ENCODE results near the gene RSU1.

Gene RSU1

GRCh38 chr10:16857419-16857818 is 40.2 kb upstream of the RSU1 start:
- 100% methylated on average over 1 of the region's 4 CpGs for WGBS
- Histone ChIP-seq H3K4me1 (ENCODE audit: control insufficient read depth, insufficient read depth, low read depth, low read length) (peaks cover 2% of the 10 kb centered on the region), H2AK5ac (ENCODE audit: low read length, severe bottlenecking) (no peak overlapping the region), H3K9ac (ENCODE audit: low read length) (no peak overlapping the region), H4K8ac (ENCODE audit: low read length) (no peak overlapping the region), H3K27me3 (ENCODE audit: control insufficient read depth in 1 of 2, insufficient read depth in 1 of 2, low read length in 2 of 2) (no peaks in the 10 kb centered on the region), H3K36me3 (ENCODE audit: control insufficient read depth in 1 of 2, insufficient read depth in 2 of 2, low read depth in 1 of 2, low read length in 2 of 2) (no peaks in the 10 kb centered on the region), H3K4me2 (ENCODE audit: low read length, poor library complexity, severe bottlenecking) (no peak overlapping the region), H3K9me3 (ENCODE audit: control insufficient read depth, low read length) (no peaks in the 10 kb centered on the region), H2AFZ (ENCODE audit: low read depth, low read length) (no peak overlapping the region), H2BK12ac (ENCODE audit: low read length in 2 of 2) (no peak overlapping the region), H3K27ac (ENCODE audit: low read length, poor library complexity, severe bottlenecking) (no peak overlapping the region), H3K4ac (ENCODE audit: low read depth in 1 of 2, low read length in 2 of 2) (no peak overlapping the region), H3K4me3 (ENCODE audit: insufficient read depth in 1 of 2, low read depth in 1 of 2, low read length in 2 of 2) (no peak overlapping the region), H2BK15ac (ENCODE audit: low read depth, poor library complexity, severe bottlenecking) (no peak overlapping the region), H4K91ac (ENCODE audit: low read length) (no peak overlapping the region), H3K23ac (ENCODE audit: low read length in 2 of 2) (no peak overlapping the region), H3K18ac (ENCODE audit: low read depth in 1 of 2, low read length in 2 of 2) (no peak overlapping the region), H3K79me1 (replicated peaks; ENCODE audit: low read length, poor library complexity, severe bottlenecking) (no peaks in the 10 kb centered on the region), H3K14ac (ENCODE audit: low read length in 2 of 2) (no peak overlapping the region), H2BK5ac (ENCODE audit: low read depth, low read length, poor library complexity, severe bottlenecking) (no peak overlapping the region), H2BK120ac (ENCODE audit: low read depth, low read length) (no peak overlapping the region)
- no peak for DNase-seq

GRCh38 chr10:16856567-16856966 is 39.3 kb upstream of the RSU1 start:
- Histone ChIP-seq H3K4me1 (ENCODE audit: control insufficient read depth, insufficient read depth, low read depth, low read length) (peaks cover 2% of the 10 kb centered on the region), H2BK12ac (ENCODE audit: low read length in 2 of 2) (no peak overlapping the region), H3K4ac (ENCODE audit: low read depth in 1 of 2, low read length in 2 of 2) (no peak overlapping the region), H3K18ac (ENCODE audit: low read depth in 1 of 2, low read length in 2 of 2) (no peak overlapping the region), H2BK120ac (ENCODE audit: low read depth, low read length) (no peak overlapping the region), H3K23ac (ENCODE audit: low read length in 2 of 2) (no peak overlapping the region), H2AFZ (ENCODE audit: low read depth, low read length) (no peak overlapping the region), H4K8ac (ENCODE audit: low read length) (no peak overlapping the region), H3K4me2 (ENCODE audit: low read length, poor library complexity, severe bottlenecking) (no peak overlapping the region), H3K9ac (ENCODE audit: low read length) (no peak overlapping the region), H2AK5ac (ENCODE audit: low read length, severe bottlenecking) (no peak overlapping the region), H4K91ac (ENCODE audit: low read length) (no peak overlapping the region), H3K9me3 (ENCODE audit: control insufficient read depth, low read length) (no peaks in the 10 kb centered on the region), H2BK5ac (ENCODE audit: low read depth, low read length, poor library complexity, severe bottlenecking) (no peak overlapping the region), H3K36me3 (ENCODE audit: control insufficient read depth in 1 of 2, insufficient read depth in 2 of 2, low read depth in 1 of 2, low read length in 2 of 2) (no peaks in the 10 kb centered on the region), H3K79me1 (replicated peaks; ENCODE audit: low read length, poor library complexity, severe bottlenecking) (no peaks in the 10 kb centered on the region), H3K14ac (ENCODE audit: low read length in 2 of 2) (no peak overlapping the region), H2BK15ac (ENCODE audit: low read depth, poor library complexity, severe bottlenecking) (no peak overlapping the region), H3K27me3 (ENCODE audit: control insufficient read depth in 1 of 2, insufficient read depth in 1 of 2, low read length in 2 of 2) (no peaks in the 10 kb centered on the region), H3K4me3 (ENCODE audit: insufficient read depth in 1 of 2, low read depth in 1 of 2, low read length in 2 of 2) (no peak overlapping the region), H3K27ac (ENCODE audit: low read length, poor library complexity, severe bottlenecking) (no peak overlapping the region)
- peak; percentile 63 for DNase-seq
- 22% methylated on average over 4 of the region's 4 CpGs for WGBS

- Histone ChIP-seq H2BK5ac (ENCODE audit: low read depth, low read length, poor library complexity, severe bottlenecking) (no peak overlapping the region), H2BK120ac (ENCODE audit: low read depth, low read length) (no peak overlapping the region), H3K4me2 (ENCODE audit: low read length, poor library complexity, severe bottlenecking) (no peak overlapping the region), H3K23ac (ENCODE audit: low read length in 2 of 2) (no peak overlapping the region), H2BK12ac (ENCODE audit: low read length in 2 of 2) (no peak overlapping the region), H2BK15ac (ENCODE audit: low read depth, poor library complexity, severe bottlenecking) (no peak overlapping the region), H3K4me3 (ENCODE audit: insufficient read depth in 1 of 2, low read depth in 1 of 2, low read length in 2 of 2) (no peak overlapping the region), H2AFZ (ENCODE audit: low read depth, low read length) (no peak overlapping the region), H3K14ac (ENCODE audit: low read length in 2 of 2) (no peak overlapping the region), H3K4ac (ENCODE audit: low read depth in 1 of 2, low read length in 2 of 2) (no peak overlapping the region), H2AK5ac (ENCODE audit: low read length, severe bottlenecking) (no peak overlapping the region), H3K36me3 (ENCODE audit: control insufficient read depth in 1 of 2, insufficient read depth in 2 of 2, low read depth in 1 of 2, low read length in 2 of 2) (no peaks in the 10 kb centered on the region), H4K91ac (ENCODE audit: low read length) (no peak overlapping the region), H3K27me3 (ENCODE audit: control insufficient read depth in 1 of 2, insufficient read depth in 1 of 2, low read length in 2 of 2) (no peaks in the 10 kb centered on the region), H3K9ac (ENCODE audit: low read length) (no peak overlapping the region), H4K8ac (ENCODE audit: low read length) (no peak overlapping the region), H3K9me3 (ENCODE audit: control insufficient read depth, low read length) (no peaks in the 10 kb centered on the region), H3K18ac (ENCODE audit: low read depth in 1 of 2, low read length in 2 of 2) (no peak overlapping the region), H3K4me1 (ENCODE audit: control insufficient read depth, insufficient read depth, low read depth, low read length) (peaks cover 2% of the 10 kb centered on the region), H3K79me1 (replicated peaks; ENCODE audit: low read length, poor library complexity, severe bottlenecking) (no peaks in the 10 kb centered on the region), H3K27ac (ENCODE audit: low read length, poor library complexity, severe bottlenecking) (no peak overlapping the region)
- WGBS = no CpG with 5 or more reads among the region's 5 CpGs
- DNase-seq = no peak
These were observed 38.9 kb upstream of the RSU1 start for GRCh38 chr10:16856092-16856491.

GRCh38 chr10:16854623-16855022 is 37.4 kb upstream of the RSU1 start:
- Histone ChIP-seq H3K27ac (ENCODE audit: low read length, poor library complexity, severe bottlenecking) (no peak overlapping the region), H3K9me3 (ENCODE audit: control insufficient read depth, low read length) (no peaks in the 10 kb centered on the region), H2BK120ac (ENCODE audit: low read depth, low read length) (no peak overlapping the region), H3K9ac (ENCODE audit: low read length) (no peak overlapping the region), H3K23ac (ENCODE audit: low read length in 2 of 2) (no peak overlapping the region), H2BK15ac (ENCODE audit: low read depth, poor library complexity, severe bottlenecking) (no peak overlapping the region), H3K36me3 (ENCODE audit: control insufficient read depth in 1 of 2, insufficient read depth in 2 of 2, low read depth in 1 of 2, low read length in 2 of 2) (no peaks in the 10 kb centered on the region), H2BK5ac (ENCODE audit: low read depth, low read length, poor library complexity, severe bottlenecking) (no peak overlapping the region), H3K4me3 (ENCODE audit: insufficient read depth in 1 of 2, low read depth in 1 of 2, low read length in 2 of 2) (no peak overlapping the region), H3K4me2 (ENCODE audit: low read length, poor library complexity, severe bottlenecking) (no peak overlapping the region), H4K91ac (ENCODE audit: low read length) (no peak overlapping the region), H2AFZ (ENCODE audit: low read depth, low read length) (no peak overlapping the region), H3K4ac (ENCODE audit: low read depth in 1 of 2, low read length in 2 of 2) (no peak overlapping the region), H3K4me1 (ENCODE audit: control insufficient read depth, insufficient read depth, low read depth, low read length) (peaks cover 2% of the 10 kb centered on the region), H3K27me3 (ENCODE audit: control insufficient read depth in 1 of 2, insufficient read depth in 1 of 2, low read length in 2 of 2) (no peaks in the 10 kb centered on the region), H3K79me1 (replicated peaks; ENCODE audit: low read length, poor library complexity, severe bottlenecking) (no peaks in the 10 kb centered on the region), H2AK5ac (ENCODE audit: low read length, severe bottlenecking) (no peak overlapping the region), H3K18ac (ENCODE audit: low read depth in 1 of 2, low read length in 2 of 2) (peak overlapping the region in 1 of 2 experiments; percentile 52), H4K8ac (ENCODE audit: low read length) (no peak overlapping the region), H3K14ac (ENCODE audit: low read length in 2 of 2) (no peak overlapping the region), H2BK12ac (ENCODE audit: low read length in 2 of 2) (no peak overlapping the region)
- DNase-seq = peak; percentile 32
